CD4-positive, alpha-beta T cell treated with Interleukin-4 for 4 hours (primary cell): ENCODE data around the gene MISP.

Experiments used
- DNase-seq: peaks from one replicate; pipeline ENCODE4 v3.0.0-alpha.2; 2020

Gene MISP

DNA sequence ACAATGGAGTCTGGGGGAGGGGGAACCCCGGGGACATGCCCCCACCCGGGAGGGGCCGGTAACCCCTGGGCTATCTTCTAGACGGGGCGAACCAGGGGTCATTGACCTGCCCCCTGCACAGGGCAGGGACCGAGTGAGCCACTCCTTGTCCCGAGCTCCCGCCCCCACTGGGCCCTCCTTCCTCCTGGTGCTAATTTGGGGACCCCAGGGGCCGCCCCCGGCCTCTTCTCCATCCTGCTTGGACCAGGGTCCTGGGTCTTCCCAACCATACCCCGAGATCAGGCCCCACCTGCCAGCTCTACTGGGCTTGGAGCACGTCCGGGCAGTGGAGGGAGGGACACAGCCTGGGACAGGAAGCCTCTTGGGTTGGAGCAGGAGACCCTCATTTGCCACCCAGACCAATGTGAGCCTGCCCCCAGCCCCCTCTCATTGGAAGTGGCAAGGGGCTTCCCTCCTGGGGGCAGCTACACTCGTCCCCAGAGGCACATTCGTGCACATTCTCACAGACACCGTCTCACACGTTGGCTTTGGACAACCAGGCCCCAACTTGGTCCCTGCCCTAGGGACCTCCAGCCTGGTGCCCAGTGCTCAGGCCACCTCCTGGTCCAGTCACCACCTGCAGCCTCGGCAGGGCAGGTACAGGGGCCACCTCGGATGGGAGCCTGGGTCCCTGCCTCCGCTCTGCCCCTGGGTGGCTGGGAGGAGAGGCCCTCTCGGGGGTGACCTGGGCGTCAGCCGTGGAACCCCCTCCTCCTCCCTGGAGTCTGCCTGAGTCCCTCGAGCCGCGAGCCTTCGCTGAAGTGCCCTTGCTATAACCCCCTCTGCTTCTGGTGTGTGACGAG is 3.3 kb upstream of the MISP start:
- no peak for DNase-seq

DNA sequence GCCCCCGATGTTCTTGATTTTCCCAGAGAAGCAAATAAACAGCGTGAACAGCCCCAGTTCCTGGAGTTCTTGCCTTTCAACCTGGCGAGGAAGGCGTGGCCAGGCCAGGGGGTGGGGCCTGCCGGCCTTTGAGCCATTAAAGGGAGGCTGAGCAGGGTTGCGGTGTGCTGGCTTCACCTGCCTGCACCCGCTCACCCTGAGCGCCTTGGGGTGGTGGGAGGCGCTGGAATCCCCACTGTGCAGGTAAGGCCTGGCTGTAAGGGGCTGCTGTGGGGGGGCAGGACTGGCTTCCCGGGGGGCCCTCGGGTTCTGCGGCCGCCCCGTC is 2.7 kb upstream of the MISP start:
- DNase-seq, result no peak

DNA sequence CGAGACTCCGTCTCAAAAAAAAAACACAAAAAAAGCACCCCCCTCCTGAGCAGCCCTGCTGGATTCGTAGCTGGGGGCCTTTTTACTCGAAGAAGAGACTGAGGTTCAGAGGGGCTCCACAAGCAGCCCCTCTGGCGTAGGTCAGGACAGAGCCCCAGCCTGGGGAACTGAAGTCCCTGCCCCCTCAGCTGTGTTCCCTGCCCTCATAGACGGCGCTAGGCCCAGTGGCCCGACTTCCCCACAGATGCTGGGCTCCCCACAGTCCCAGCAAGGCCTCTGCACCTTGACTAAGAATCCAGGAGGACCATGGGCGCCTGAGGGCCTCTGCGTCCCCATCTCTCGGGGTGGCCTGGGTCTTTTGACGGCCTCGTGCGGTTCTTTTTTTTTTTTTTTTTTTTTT is 1.1 kb upstream of the MISP start:
- no peak for DNase-seq

GRCh38 chr19:751501-752341 is 809 bp downstream of the MISP start:
- no peak for DNase-seq

GRCh38 chr19:752652-753517 is 2.0 kb downstream of the MISP start:
- no peak for DNase-seq

DNA sequence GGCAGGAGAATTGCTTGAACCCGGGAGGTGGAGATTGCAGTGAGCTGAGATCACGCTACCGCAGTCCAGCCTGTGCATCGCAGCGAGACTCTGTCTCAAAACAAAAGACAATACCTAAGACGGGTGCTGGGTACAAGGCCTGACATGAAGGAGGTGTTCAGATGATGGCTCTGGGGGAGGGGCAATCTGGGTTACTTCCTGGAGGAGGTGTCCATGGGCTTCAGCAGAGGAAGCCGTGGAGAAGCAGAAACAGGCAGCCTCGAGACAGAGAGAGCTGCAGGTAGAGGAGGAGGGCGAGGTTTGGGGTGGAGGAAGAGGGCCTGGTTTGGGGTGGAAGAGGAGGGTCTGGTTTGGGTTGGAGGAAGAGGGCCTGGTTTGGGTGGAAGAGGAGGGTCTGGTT is 3.6 kb downstream of the MISP start:
- DNase-seq, result no peak

GRCh38 chr19:755063-755462 is 4.2 kb downstream of the MISP start:
- no peak for DNase-seq

- DNase-seq, result no peak
These were observed 5.3 kb downstream of the MISP start for GRCh38 chr19:756236-756635.

DNA sequence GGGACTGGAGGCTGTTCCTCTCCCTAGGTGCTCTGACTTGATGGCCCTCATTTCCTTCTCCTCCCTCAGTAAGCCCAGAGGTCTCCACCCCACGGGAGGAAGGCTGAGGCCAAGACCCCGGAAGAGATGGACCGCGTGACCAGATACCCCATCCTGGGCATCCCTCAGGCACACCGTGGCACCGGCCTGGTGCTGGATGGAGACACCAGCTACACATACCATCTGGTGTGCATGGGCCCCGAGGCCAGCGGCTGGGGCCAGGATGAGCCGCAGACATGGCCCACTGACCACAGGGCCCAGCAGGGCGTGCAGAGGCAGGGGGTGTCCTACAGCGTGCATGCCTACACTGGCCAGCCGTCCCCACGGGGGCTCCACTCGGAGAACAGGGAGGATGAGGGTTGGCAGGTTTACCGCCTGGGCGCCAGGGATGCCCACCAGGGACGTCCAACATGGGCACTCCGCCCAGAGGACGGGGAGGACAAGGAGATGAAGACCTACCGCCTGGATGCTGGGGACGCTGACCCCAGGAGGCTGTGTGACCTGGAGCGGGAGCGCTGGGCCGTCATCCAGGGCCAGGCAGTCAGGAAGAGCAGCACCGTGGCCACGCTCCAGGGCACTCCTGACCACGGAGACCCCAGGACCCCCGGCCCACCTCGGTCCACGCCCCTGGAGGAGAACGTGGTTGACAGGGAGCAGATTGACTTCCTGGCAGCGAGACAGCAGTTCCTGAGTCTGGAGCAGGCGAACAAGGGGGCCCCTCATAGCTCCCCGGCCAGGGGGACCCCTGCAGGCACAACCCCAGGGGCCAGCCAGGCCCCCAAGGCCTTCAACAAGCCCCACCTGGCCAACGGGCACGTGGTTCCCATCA is 6.1 kb downstream of the MISP start:
- DNase-seq, result no peak

- DNase-seq, result no peak
These were observed 7.1 kb downstream of the MISP start for GRCh38 chr19:757811-758668.

- DNase-seq, result no peak
These were observed 12.3 kb downstream of the MISP start for GRCh38 chr19:763181-763580.

DNA sequence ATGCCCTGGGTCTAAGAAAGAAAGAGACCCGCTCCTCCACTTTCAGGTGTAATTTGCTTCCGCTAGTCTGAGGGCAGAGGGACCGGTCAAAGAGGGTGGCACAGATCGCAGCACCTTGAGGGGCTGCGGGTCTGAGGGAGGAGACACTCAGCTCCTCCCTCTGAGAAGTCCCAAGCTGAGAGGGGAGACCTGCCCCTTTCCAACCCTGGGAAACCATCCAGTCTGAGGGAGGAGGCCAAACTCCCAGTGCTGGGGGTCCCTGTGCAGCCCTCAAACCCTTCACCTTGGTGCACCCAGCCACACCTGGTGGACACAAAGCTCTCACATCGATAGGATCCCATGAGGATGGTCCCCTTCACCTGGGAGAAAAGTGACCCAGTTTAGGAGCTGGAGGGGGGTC is 13.0 kb downstream of the MISP start:
- DNase-seq, result no peak

GRCh38 chr19:764301-764700 is 13.4 kb downstream of the MISP start:
- DNase-seq, result no peak

- DNase-seq, result no peak
These were observed 14.3 kb downstream of the MISP start for GRCh38 chr19:765179-765738.

GRCh38 chr19:768424-768823 is 17.5 kb downstream of the MISP start:
- no peak for DNase-seq

GRCh38 chr19:769616-770015 is 18.7 kb downstream of the MISP start:
- DNase-seq, result no peak

DNA sequence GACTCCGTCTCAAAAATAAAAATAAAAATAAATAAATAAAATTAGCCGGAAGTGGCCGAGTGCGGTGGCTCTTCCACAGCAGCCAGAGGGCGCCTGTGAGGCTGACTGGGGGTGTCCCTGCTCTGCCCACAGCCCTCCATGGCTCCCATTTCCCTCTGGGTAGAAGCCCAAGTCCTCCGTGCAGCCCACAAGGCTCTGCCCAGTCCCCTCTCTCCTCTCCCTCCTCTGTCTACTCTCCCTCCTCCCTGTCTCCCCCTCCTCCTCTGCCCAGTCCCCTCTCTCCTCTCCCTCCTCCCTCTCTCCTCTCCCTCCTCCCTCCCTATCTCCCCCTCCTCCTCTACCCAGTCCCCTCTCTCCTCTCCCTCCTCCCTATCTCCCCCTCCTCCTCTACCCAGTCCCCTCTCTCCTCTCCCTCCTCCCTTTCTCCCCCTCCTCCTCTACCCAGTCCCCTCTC is 20.4 kb downstream of the MISP start:
- DNase-seq, result no peak

DNA sequence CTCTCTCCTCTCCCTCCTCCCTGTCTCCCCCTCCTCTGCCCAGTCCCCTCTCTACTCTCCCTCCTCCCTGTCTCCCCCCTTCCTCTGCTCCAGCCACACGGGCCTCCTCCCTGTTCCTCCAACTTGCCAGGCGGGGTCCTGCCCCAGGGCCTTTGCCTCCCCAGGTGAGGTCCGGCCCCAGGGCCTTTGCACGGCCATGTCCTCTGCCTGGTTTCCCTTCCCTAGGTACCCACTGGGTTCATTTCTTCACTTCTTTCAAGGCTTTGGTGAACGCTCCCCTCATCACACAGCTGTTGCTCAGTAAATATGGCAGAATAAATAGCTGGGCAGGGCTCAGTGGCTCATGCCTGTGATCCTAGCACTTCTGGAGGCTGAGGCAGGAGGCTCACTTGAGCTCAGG is 21.2 kb downstream of the MISP start:
- no peak for DNase-seq

- DNase-seq, result no peak
These were observed 22.0 kb downstream of the MISP start for GRCh38 chr19:772730-773436.

DNA sequence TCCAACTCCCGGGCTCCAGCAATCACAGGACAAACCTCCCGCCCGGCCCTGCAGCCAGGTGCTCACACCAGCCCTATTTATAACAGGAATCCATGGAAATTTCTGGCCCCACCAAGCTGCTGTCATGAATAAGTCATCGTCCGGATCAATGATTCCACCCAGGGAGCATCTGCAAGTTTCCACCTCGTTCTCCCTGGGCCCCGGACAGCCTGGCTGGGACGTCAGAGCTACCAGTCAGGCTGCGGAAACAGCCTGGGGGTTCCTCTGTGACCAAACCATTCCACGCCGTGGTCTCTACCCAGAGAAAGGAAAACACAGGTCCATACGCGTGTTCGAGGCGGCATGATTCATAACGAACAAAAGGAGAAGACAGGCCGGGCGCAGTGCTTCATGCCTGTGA is 25.6 kb downstream of the MISP start:
- DNase-seq, result no peak
